Erythroblast (primary cell): ENCODE results near the gene NRIP1.

ENCODE experiments used
- GATA1 ChIP-seq: IDR thresholded peaks from 2 replicates; pipeline ENCODE4 v1.6.1; 2011; ENCODE audit warnings: low read depth, mild to moderate bottlenecking, control low read depth, low read length, moderate library complexity
- POLR2A ChIP-seq: IDR thresholded peaks from 2 replicates; pipeline ENCODE4 v1.6.1; 2011; ENCODE audit warnings: mild to moderate bottlenecking, low read length

GRCh38 chr21:14956807-14957206, 108.0 kb downstream of the NRIP1 start:
- TF ChIP-seq POLR2A (no peak), GATA1 (no peak)
